Endodermal cell (in vitro differentiated cells): Measurements from ENCODE around the gene MYO7A. TPM values are rescaled to one million over a fixed set of nuclear protein-coding genes. Genes with fewer than 3 reads are reported as not detected.

ENCODE experiments used
- DNase-seq: peaks from one replicate; pipeline ENCODE4 v3.0.0-alpha.2; 2017
- H3K27ac ChIP-seq: 2 replicates; pipeline ENCODE4 v1.5.1; 2013; ENCODE audit warnings: mild to moderate bottlenecking, low read depth, low read length, moderate library complexity
- H3K27me3 ChIP-seq: 2 replicates; pipeline ENCODE4 v1.6.1; 2013; ENCODE audit warnings: mild to moderate bottlenecking, low read length, moderate library complexity; ENCODE audit not compliant: insufficient read depth, control insufficient read depth, poor library complexity, severe bottlenecking
- H3K36me3 ChIP-seq: 2 replicates; pipeline ENCODE4 v1.7.0; 2013; ENCODE audit warnings: mild to moderate bottlenecking, low read length, moderate library complexity; ENCODE audit not compliant: control insufficient read depth, insufficient read depth
- H3K4me1 ChIP-seq: one replicate; pipeline ENCODE4 v1.7.0; 2013; ENCODE audit warnings: low read length; ENCODE audit not compliant: control insufficient read depth, insufficient read depth
- H3K4me3 ChIP-seq: 2 replicates; pipeline ENCODE4 v1.5.1; 2013; ENCODE audit warnings: mild to moderate bottlenecking, low read length, moderate library complexity
- H3K9ac ChIP-seq: 2 replicates; pipeline ENCODE4 v1.6.1; 2013; ENCODE audit warnings: mild to moderate bottlenecking, low read length, moderate library complexity; ENCODE audit not compliant: poor library complexity, severe bottlenecking; ENCODE audit errors: extremely low read depth
- H3K9me3 ChIP-seq: 2 replicates; pipeline ENCODE4 v1.6.1; 2013; ENCODE audit warnings: mild to moderate bottlenecking, low read length, moderate library complexity; ENCODE audit not compliant: control insufficient read depth
- H3K27ac Mint-ChIP-seq: 2 replicates; pipeline ENCODE4 v1.8.0; 2020; ENCODE audit warnings: mixed read lengths
- H3K27me3 Mint-ChIP-seq: 2 replicates; pipeline ENCODE4 v1.8.0; 2021; ENCODE audit warnings: mild to moderate bottlenecking, mixed read lengths; ENCODE audit not compliant: insufficient read depth
- H3K36me3 Mint-ChIP-seq: 2 replicates; pipeline ENCODE4 v1.8.0; 2020; ENCODE audit warnings: low read depth, mixed read lengths
- H3K4me1 Mint-ChIP-seq: 2 replicates; pipeline ENCODE4 v1.8.0; 2020; ENCODE audit warnings: mixed read lengths
- H3K4me3 Mint-ChIP-seq: 2 replicates; pipeline ENCODE4 v1.8.0; 2020; ENCODE audit warnings: mild to moderate bottlenecking, moderate library complexity, mixed read lengths
- H3K9me3 Mint-ChIP-seq: 2 replicates; pipeline ENCODE4 v1.8.0; 2020; ENCODE audit warnings: mild to moderate bottlenecking, mixed read lengths
- WGBS, 2 experiments: methylation state at CpG; one replicate each; pipeline versions ENCODE4 v1.1.5 to v1.1.7; 2013; ENCODE audit warnings: missing lambda C conversion rate in 2 of 2, mixed read lengths in 1 of 2; ENCODE audit not compliant: insufficient coverage in 1 of 2, insufficient read length in 1 of 2; 5-methylcytosine and 5-hydroxymethylcytosine counted together
- total RNA-seq, 2 donors: library from RNA; stranded (reverse); fragmentation: NEBNext Ultra II Directional in 1 of 2; extraction: Animal tissue kit (Norgen Biotek cat#: 25700) in 1 of 2; gene quantifications; 2 replicates in 1 of 2; 3 replicates in 1 of 2; pipeline ENCODE4 v1.2.1, GENCODE V29; 2021
- TF ChIP-seq, protein P1 (sequence below): fragments of 200-600 bp; sonication (generic); conservative IDR thresholded peaks from 2 replicates; pipeline ENCODE4 v1.5.0; 2021; ENCODE audit warnings: antibody characterized with exemption, mild to moderate bottlenecking

MYO7A gene
- total RNA-seq, 2 donors from 2014 or later: 2.4 to 2.7 TPM

DNA sequence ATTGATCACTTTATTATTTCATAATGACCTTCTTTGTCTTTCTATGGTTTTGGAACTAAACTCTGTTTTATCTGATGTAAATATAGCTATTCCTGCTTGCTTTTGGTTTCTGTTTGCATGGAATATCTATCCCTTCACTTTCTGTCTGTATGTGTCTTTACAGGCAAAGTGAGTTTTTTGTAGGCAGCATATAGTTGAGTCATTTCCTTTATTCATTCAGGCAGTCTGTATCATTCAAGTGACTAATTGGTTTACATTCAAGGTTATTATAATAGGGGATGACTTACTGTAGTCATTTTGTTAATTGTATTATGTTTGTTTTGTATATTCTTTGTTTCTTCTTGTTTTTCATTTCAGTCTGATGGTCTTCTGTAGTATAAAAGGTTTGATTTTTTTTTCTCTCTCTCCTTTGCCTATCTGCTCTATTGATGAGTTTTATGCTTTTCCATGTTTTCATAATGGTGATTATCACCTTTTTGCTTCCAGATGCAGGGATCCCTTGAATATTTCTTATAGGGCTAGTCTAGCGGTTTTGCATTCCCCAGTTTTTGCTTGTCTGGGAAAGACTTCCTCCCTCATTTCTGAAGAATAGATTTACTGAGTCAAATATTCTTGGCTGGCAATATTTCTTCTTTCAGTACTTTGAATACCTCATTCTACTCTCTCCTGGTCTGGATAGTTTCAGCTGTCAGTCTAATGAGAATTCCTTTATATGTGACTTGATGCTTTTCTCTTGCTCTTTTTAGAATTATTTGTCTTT, 123.0 kb downstream of the MYO7A start:
- no peak overlapping the region for H3K4me3 Mint-ChIP-seq
- H3K4me1 Mint-ChIP-seq: no peaks in the 10 kb centered on the region
- no peak overlapping the region for H3K4me3 ChIP-seq
- no peaks in the 10 kb centered on the region for H3K27me3 Mint-ChIP-seq
- H3K36me3 Mint-ChIP-seq: no peaks in the 10 kb centered on the region
- no peaks in the 10 kb centered on the region for H3K9me3 ChIP-seq
- no peak overlapping the region for H3K27ac ChIP-seq
- no peak for DNase-seq
- 90 to 91% methylated on average over 1 of the region's 1 CpG for WGBS, 2 experiments
- TF ChIP-seq, protein P1, sequence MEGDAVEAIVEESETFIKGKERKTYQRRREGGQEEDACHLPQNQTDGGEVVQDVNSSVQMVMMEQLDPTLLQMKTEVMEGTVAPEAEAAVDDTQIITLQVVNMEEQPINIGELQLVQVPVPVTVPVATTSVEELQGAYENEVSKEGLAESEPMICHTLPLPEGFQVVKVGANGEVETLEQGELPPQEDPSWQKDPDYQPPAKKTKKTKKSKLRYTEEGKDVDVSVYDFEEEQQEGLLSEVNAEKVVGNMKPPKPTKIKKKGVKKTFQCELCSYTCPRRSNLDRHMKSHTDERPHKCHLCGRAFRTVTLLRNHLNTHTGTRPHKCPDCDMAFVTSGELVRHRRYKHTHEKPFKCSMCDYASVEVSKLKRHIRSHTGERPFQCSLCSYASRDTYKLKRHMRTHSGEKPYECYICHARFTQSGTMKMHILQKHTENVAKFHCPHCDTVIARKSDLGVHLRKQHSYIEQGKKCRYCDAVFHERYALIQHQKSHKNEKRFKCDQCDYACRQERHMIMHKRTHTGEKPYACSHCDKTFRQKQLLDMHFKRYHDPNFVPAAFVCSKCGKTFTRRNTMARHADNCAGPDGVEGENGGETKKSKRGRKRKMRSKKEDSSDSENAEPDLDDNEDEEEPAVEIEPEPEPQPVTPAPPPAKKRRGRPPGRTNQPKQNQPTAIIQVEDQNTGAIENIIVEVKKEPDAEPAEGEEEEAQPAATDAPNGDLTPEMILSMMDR: no peak
- H3K36me3 ChIP-seq: no peaks in the 10 kb centered on the region
- no peaks in the 10 kb centered on the region for H3K9me3 Mint-ChIP-seq
- H3K4me1 ChIP-seq: no peaks in the 10 kb centered on the region
- no peaks in the 10 kb centered on the region for H3K27me3 ChIP-seq
- H3K9ac ChIP-seq: no peak overlapping the region
- no peak overlapping the region for H3K27ac Mint-ChIP-seq

DNA sequence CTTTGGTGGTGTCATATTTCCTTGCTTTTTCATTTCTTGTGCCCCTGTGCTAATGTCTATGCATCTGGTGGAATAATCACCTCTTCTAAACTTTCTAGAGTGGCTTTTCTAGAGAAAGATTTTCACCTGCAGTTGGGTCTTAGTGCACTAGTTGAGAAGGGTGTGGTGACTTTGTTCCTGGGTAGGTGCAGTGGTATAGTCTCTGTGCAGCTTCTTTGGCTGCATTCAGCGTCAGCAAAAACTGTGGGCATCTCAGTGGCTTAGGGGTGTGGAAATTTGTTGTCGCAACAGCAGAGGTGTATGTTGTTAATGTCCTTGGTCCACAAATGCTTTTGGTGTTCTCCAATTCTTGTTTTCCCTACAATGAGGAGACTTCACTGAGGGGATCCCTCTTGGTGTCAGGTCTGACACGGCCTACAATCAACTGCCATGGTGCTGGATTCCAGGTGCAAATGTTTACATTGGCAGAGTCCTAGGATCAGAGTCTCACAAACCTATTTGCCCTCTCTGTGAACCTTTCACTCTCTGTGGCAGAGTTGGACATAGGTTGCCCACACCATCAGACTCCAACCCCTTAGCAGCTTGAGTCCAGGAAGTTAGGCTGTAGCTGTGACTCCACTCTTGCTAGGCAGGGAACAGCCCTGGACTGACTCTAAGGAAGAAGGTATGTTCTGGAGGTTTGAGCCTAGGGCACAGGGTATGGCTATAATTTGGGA, 124.7 kb downstream of the MYO7A start:
- Mint-ChIP-seq H3K27me3 (no peaks in the 10 kb centered on the region), H3K4me1 (no peaks in the 10 kb centered on the region), H3K4me3 (no peak overlapping the region), H3K27ac (no peak overlapping the region), H3K36me3 (no peaks in the 10 kb centered on the region), H3K9me3 (no peaks in the 10 kb centered on the region)
- TF ChIP-seq, protein P1: no peak
- H3K4me1 ChIP-seq: no peaks in the 10 kb centered on the region
- 80 to 93% methylated on average over 1 to 3 of the region's 3 CpGs for WGBS, 2 experiments
- no peak overlapping the region for H3K27ac ChIP-seq
- no peak for DNase-seq
- no peaks in the 10 kb centered on the region for H3K27me3 ChIP-seq
- H3K9ac ChIP-seq: no peak overlapping the region
- no peaks in the 10 kb centered on the region for H3K9me3 ChIP-seq
- H3K36me3 ChIP-seq: no peaks in the 10 kb centered on the region
- no peak overlapping the region for H3K4me3 ChIP-seq

DNA sequence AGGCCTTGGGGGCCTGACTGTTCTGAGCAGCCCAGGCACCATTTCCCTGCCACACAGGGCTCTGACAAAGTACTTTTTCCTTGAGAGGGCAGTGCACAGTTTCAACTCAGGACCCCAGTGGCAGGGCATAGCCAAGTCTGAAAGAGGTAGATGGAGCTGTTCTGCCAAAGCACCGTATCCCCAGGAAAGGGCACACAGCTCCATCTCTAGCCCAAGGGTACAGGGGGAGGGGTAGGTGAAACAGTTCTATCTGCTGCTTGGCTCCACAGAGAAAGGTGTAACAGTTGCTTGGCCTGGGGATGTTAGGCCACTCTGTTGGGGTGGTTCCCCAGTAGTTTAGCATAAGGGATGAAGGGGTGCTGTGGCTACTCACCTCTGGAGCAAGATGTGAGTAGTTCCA, 125.6 kb downstream of the MYO7A start:
- Histone ChIP-seq H3K36me3 (no peaks in the 10 kb centered on the region), H3K9ac (no peak overlapping the region), H3K27ac (no peak overlapping the region), H3K4me1 (no peaks in the 10 kb centered on the region), H3K4me3 (no peak overlapping the region), H3K9me3 (no peaks in the 10 kb centered on the region), H3K27me3 (no peaks in the 10 kb centered on the region)
- no peak for DNase-seq
- TF ChIP-seq, protein P1: no peak
- WGBS, 2 experiments: 86 to 95% methylated on average over 1 of the region's 1 CpG
- H3K27me3 Mint-ChIP-seq: no peaks in the 10 kb centered on the region
- H3K27ac Mint-ChIP-seq: no peak overlapping the region
- no peak overlapping the region for H3K4me3 Mint-ChIP-seq
- H3K4me1 Mint-ChIP-seq: no peaks in the 10 kb centered on the region
- H3K9me3 Mint-ChIP-seq: no peaks in the 10 kb centered on the region
- H3K36me3 Mint-ChIP-seq: no peaks in the 10 kb centered on the region
